IMR-90 (cell line): ENCODE measurements around the gene ZNF521. TPM values are rescaled to one million over a fixed set of nuclear protein-coding genes. Genes with fewer than 3 reads are reported as not detected.

Experiments
- ATAC-seq: fragments of 200-7000 bp; cut with Tn5 transposase; 2 replicates; pipeline ENCODE4 v1.9.1; 2020; ENCODE audit warnings: low read depth, mild to moderate bottlenecking, moderate library complexity
- BruUV-seq: library from RNA; stranded (reverse); fragments of 400-500 nt; replicated peaks from 2 replicates; lab custom pipeline; 2021; lab: Mats Ljungman, UMichigan
- CTCF ChIA-PET: fragments of 300-600 bp; formaldehyde crosslinking; extraction: SDS; loops from one replicate; lab custom pipeline; 2021; ENCODE audit warnings: antibody characterized with exemption; lab: Yijun Ruan, JAX
- POLR2A ChIA-PET: fragments of 300-600 bp; sonication (Branson Sonifier 250); formaldehyde crosslinking; loops from one replicate; lab custom pipeline; 2022; ENCODE audit warnings: antibody characterized with exemption; ENCODE audit not compliant: unreplicated experiment; lab: Charles Lee
- DNase-seq: peaks from one replicate; pipeline ENCODE4 v3.0.0; 2013
- H2AFZ ChIP-seq: replicated peaks from 2 replicates; pipeline ENCODE3; 2013; ENCODE audit warnings: low read length, mild to moderate bottlenecking; ENCODE audit not compliant: poor library complexity
- H2AK5ac ChIP-seq: 2 replicates; pipeline ENCODE4 v1.6.1; 2013; ENCODE audit warnings: low read depth, low read length, inconsistent platforms
- H2AK9ac ChIP-seq: replicated peaks from 2 replicates; pipeline ENCODE3; 2013; ENCODE audit warnings: mild to moderate bottlenecking, low read depth, low read length, moderate library complexity; ENCODE audit not compliant: poor library complexity
- H2BK120ac ChIP-seq: 2 replicates; pipeline ENCODE4 v1.6.1; 2013; ENCODE audit warnings: low read depth, low read length, inconsistent platforms
- H2BK15ac ChIP-seq: 3 replicates; pipeline ENCODE4 v1.6.1; 2013; ENCODE audit warnings: low read depth, low read length, inconsistent platforms
- H2BK20ac ChIP-seq: 2 replicates; pipeline ENCODE4 v1.6.1; 2013; ENCODE audit warnings: low read depth, mild to moderate bottlenecking, inconsistent platforms, low read length, moderate library complexity
- H2BK5ac ChIP-seq: 2 replicates; pipeline ENCODE4 v1.6.1; 2013; ENCODE audit warnings: mild to moderate bottlenecking, low read depth, low read length, inconsistent platforms; ENCODE audit not compliant: poor library complexity, severe bottlenecking
- H3K14ac ChIP-seq: replicated peaks from 2 replicates; pipeline ENCODE4 v1.6.1; 2013; ENCODE audit warnings: low read depth, low read length, inconsistent platforms
- H3K18ac ChIP-seq: 2 replicates; pipeline ENCODE4 v1.6.1; 2013; ENCODE audit warnings: low read depth, low read length, control low read depth
- H3K23ac ChIP-seq: 2 replicates; pipeline ENCODE4 v1.6.1; 2013; ENCODE audit warnings: low read depth, low read length, inconsistent platforms
- H3K27ac ChIP-seq: 2 replicates; pipeline ENCODE4 v1.5.1; 2013; ENCODE audit warnings: mild to moderate bottlenecking, control low read depth, low read length; ENCODE audit not compliant: insufficient read depth
- H3K27me3 ChIP-seq: 2 replicates; pipeline ENCODE4 v1.6.1; 2013; ENCODE audit warnings: low read length; ENCODE audit not compliant: control insufficient read depth, insufficient read depth
- H3K36me3 ChIP-seq: 2 replicates; pipeline ENCODE4 v1.6.1; 2013; ENCODE audit warnings: low read length, mixed read lengths; ENCODE audit not compliant: control insufficient read depth, insufficient read depth
- H3K4ac ChIP-seq: 2 replicates; pipeline ENCODE4 v1.6.1; 2013; ENCODE audit warnings: low read depth, low read length, inconsistent platforms
- H3K4me1 ChIP-seq: 2 replicates; pipeline ENCODE4 v1.6.1; 2013; ENCODE audit warnings: low read length, mixed read lengths; ENCODE audit not compliant: control insufficient read depth, insufficient read depth
- H3K4me2 ChIP-seq: 2 replicates; pipeline ENCODE4 v1.6.1; 2013; ENCODE audit warnings: low read depth, mild to moderate bottlenecking, control low read depth, low read length, moderate library complexity
- H3K4me3 ChIP-seq: 2 replicates; pipeline ENCODE4 v1.5.1; 2013; ENCODE audit warnings: low read depth, mild to moderate bottlenecking, control low read depth, low read length, moderate library complexity; ENCODE audit not compliant: insufficient read depth
- H3K56ac ChIP-seq: 2 replicates; pipeline ENCODE4 v1.6.1; 2013; ENCODE audit warnings: low read length, inconsistent platforms; ENCODE audit not compliant: insufficient read depth; ENCODE audit errors: extremely low read depth
- H3K79me1 ChIP-seq, 2 experiments: 2 replicates each; pipeline ENCODE4 v1.6.1; 2013; ENCODE audit warnings: low read length in 2 of 2, inconsistent platforms in 1 of 2, low read depth in 1 of 2
- H3K9ac ChIP-seq: 2 replicates; pipeline ENCODE4 v1.6.1; 2013; ENCODE audit warnings: low read depth, low read length, control low read depth
- H3K9me1 ChIP-seq: 2 replicates; pipeline ENCODE4 v1.6.1; 2013; ENCODE audit warnings: low read length, inconsistent platforms; ENCODE audit not compliant: insufficient read depth
- H3K9me3 ChIP-seq: 2 replicates; pipeline ENCODE4 v1.6.1; 2013; ENCODE audit warnings: low read length; ENCODE audit not compliant: control insufficient read depth, insufficient read depth
- H4K20me1 ChIP-seq: 2 replicates; pipeline ENCODE4 v1.6.1; 2013; ENCODE audit warnings: low read length, inconsistent platforms; ENCODE audit not compliant: insufficient read depth
- H4K5ac ChIP-seq: 2 replicates; pipeline ENCODE4 v1.6.1; 2013; ENCODE audit warnings: mild to moderate bottlenecking, low read depth, low read length, control low read depth
- H4K8ac ChIP-seq, 2 experiments: 2 replicates each; pipeline ENCODE4 v1.6.1; 2013; ENCODE audit warnings: low read depth in 2 of 2, low read length in 2 of 2, control low read depth in 1 of 2, inconsistent platforms in 1 of 2
- H4K91ac ChIP-seq: 2 replicates; pipeline ENCODE4 v1.6.1; 2013; ENCODE audit warnings: low read depth, low read length, inconsistent platforms; ENCODE audit not compliant: insufficient read depth
- BHLHE40 ChIP-seq: fragments of 150-350 bp; IDR thresholded peaks from 2 replicates; pipeline ENCODE4 v1.6.1; 2016; ENCODE audit warnings: mild to moderate bottlenecking, low read depth, low read length
- CEBPB ChIP-seq: IDR thresholded peaks from 2 replicates; pipeline ENCODE4 v1.6.1; 2012; ENCODE audit warnings: low read depth, low read length, improper control_type of control experiment
- MAFK ChIP-seq: IDR thresholded peaks from 2 replicates; pipeline ENCODE4 v1.6.1; 2012; ENCODE audit warnings: low read depth, low read length, improper control_type of control experiment
- MXI1 ChIP-seq: IDR thresholded peaks from 2 replicates; pipeline ENCODE4 v1.6.1; 2012; ENCODE audit warnings: low read depth, mild to moderate bottlenecking, low read length, moderate library complexity, borderline replicate concordance
- POLR2A ChIP-seq: IDR thresholded peaks from 2 replicates; pipeline ENCODE4 v1.6.1; 2012; ENCODE audit warnings: mild to moderate bottlenecking, low read depth, low read length
- RAD21 ChIP-seq: IDR thresholded peaks from 2 replicates; pipeline ENCODE4 v1.6.1; 2012; ENCODE audit warnings: low read length, improper control_type of control experiment
- RFX5 ChIP-seq: IDR thresholded peaks from 2 replicates; pipeline ENCODE4 v1.8.0; 2012; ENCODE audit warnings: low read depth, mild to moderate bottlenecking, low read length, moderate library complexity
- SMC3 ChIP-seq: fragments of 150-350 bp; IDR thresholded peaks from 2 replicates; pipeline ENCODE4 v1.6.1; 2016; ENCODE audit warnings: low read depth, mild to moderate bottlenecking, antibody characterized with exemption, low read length, moderate library complexity
- WGBS, 2 experiments: methylation state at CpG; one replicate each; pipeline versions ENCODE4 v1.1.5 to v1.1.7; 2013; ENCODE audit warnings: missing lambda C conversion rate in 2 of 2; ENCODE audit not compliant: insufficient read length in 1 of 2; ENCODE audit errors: extremely low coverage in 2 of 2; 5-methylcytosine and 5-hydroxymethylcytosine counted together
- dilution Hi-C: fragments of 300-500 bp; cut with HindIII; formaldehyde crosslinking; loops from one replicate; pipeline ENCODE4 v1.14.3; 2018; ENCODE audit warnings: low sequenced_read_pairs; ENCODE audit not compliant: unreplicated experiment
- in situ Hi-C: fragments of 300-500 bp; cut with MboI; formaldehyde crosslinking; loops from 3 replicates; pipeline ENCODE4 v1.14.3; 2019; ENCODE audit warnings: low sequenced_read_pairs, inconsistent platforms, mixed read lengths
- intact Hi-C: fragments of 100-400 bp; cut with micrococcal nuclease; formaldehyde crosslinking; loops from 2 replicates; pipeline ENCODE4 v1.10.0; 2022
- polyA plus RNA-seq, 3 experiments: library from polyadenylated mRNA; depleted of rRNA; stranded (reverse); fragments of >200 nt; gene quantifications; 2 replicates each; pipeline ENCODE4 v1.2.3, GENCODE V29; 2012; ENCODE audit warnings: low replicate concordance in 1 of 3
- total RNA-seq: library from RNA; depleted of rRNA; stranded (reverse); fragments of >200 nt; gene quantifications from 2 replicates; pipeline ENCODE4 v1.2.3, GENCODE V29; 2012
- TF ChIP-seq, protein P1 (sequence below): fragments of 150-350 bp; IDR thresholded peaks from 2 replicates; pipeline ENCODE4 v1.6.1; 2016; ENCODE audit warnings: low read depth, mild to moderate bottlenecking, low read length, moderate library complexity, borderline replicate concordance
- TF ChIP-seq, protein P2 (sequence below): conservative IDR thresholded peaks from 2 replicates; pipeline ENCODE4 v1.5.1; 2012; ENCODE audit warnings: mild to moderate bottlenecking, low read depth, low read length, improper control_type of control experiment

The ZNF521 gene
- total and polyA plus RNA-seq, 2 of the 4 experiments (the other 2 are of a cell fraction): 21.5 to 59.3 TPM

DNA sequence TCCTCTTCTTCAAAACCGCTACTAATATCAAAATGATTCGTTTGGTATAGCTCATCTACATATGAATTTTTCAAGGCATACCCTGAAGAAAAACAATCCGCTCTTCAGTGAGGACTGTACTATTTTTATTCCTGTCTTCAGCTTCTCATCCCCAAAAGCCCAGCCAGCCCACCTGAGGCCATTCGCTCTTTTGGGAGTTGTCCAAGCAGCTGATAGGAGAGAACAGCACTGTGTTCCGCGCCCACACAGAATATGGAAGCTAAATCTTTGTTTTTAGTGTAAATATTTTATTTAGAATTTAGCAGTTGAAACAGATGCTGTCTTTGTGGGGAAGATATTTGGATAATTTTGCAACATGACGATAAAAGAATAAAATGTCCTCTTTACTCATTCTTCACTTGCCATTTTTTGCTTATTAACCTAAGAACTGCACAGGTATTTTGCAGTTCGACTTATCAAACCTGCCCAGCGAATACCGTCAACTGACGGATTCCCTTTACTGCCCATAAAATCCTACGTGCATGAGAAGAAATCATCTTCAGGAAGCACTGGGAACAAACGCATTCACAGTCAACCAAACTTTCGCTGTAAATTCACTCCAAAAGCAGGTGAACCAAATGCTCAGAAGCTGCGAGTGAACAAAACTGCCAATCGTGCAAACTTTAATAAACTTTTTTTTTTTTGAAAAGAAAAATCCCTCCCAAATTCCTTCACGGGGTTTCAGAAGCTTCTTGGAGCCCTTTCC is 3.4 kb downstream of the ZNF521 start:
- Histone ChIP-seq H4K20me1 (peaks cover 6% of the 10 kb centered on the region; the same call in 1 of the 2 replicates), H2BK15ac (peak overlapping the region; percentile 1; the same call in 1 of the 3 replicates), H4K91ac (peak overlapping the region; percentile 57; the same call in 1 of the 2 replicates), H3K9me3 (no peaks in the 10 kb centered on the region), H3K4me2 (peak overlapping the region; percentile 88), H3K79me1 (peaks cover 19 to 25% of the 10 kb centered on the region in 2 experiments), H3K14ac (peak overlapping the region; percentile 93), H4K8ac (peak overlapping the region; percentile 72 to 77; a peak in 3 of 4 replicates), H3K36me3 (no peaks in the 10 kb centered on the region), H3K23ac (peak overlapping the region; percentile 90), H2AK9ac (no peak overlapping the region), H3K27me3 (no peaks in the 10 kb centered on the region), H2AFZ (peak overlapping the region; percentile 72), H3K4me1 (peaks cover 4% of the 10 kb centered on the region; the same call in 1 of the 2 replicates), H3K4me3 (peak overlapping the region; percentile 97), H3K9me1 (no peaks in the 10 kb centered on the region), H3K18ac (peak overlapping the region; percentile 43), H2AK5ac (no peak overlapping the region; the same call in 1 of the 2 replicates), H2BK5ac (peak overlapping the region; percentile 94), H3K4ac (peak overlapping the region; percentile 73), H3K9ac (peak overlapping the region; percentile 85), H3K27ac (peak overlapping the region; percentile 95), H4K5ac (no peak overlapping the region; the same call in 1 of the 2 replicates), H2BK20ac (peak overlapping the region; percentile 27; the same call in 1 of the 2 replicates), H3K56ac (peak overlapping the region; percentile 67; the same call in 1 of the 2 replicates), H2BK120ac (peak overlapping the region; percentile 48)
- DNase-seq (no peak), ATAC-seq (no peak)
- CTCF ChIA-PET: interaction anchor here (0.6 kb wide), 2 partner anchors 117 to 519 kb away, joined by 6 to 10 read pairs; no protein-coding TSS in a partner anchor
- WGBS, 2 experiments: 52% methylated on average over 4 of the region's 17 CpGs; no CpG with 5 or more reads in 1 of the 2 experiments
- intact Hi-C loops (loop anchor here (1.0 to 2.0 kb wide), 2 partner anchors 50 to 183 kb away; no protein-coding TSS in a partner anchor), dilution Hi-C loops (no loop called here), in situ Hi-C loops (no loop called here)
- BruUV-seq: no TSS peak
- POLR2A ChIA-PET: interaction anchor here (0.6 kb wide), 1 partner anchor 94 kb away, joined by 6 read pairs; no protein-coding TSS in a partner anchor
- TF ChIP-seq, protein P1, sequence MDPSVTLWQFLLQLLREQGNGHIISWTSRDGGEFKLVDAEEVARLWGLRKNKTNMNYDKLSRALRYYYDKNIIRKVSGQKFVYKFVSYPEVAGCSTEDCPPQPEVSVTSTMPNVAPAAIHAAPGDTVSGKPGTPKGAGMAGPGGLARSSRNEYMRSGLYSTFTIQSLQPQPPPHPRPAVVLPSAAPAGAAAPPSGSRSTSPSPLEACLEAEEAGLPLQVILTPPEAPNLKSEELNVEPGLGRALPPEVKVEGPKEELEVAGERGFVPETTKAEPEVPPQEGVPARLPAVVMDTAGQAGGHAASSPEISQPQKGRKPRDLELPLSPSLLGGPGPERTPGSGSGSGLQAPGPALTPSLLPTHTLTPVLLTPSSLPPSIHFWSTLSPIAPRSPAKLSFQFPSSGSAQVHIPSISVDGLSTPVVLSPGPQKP: no peak
- TF ChIP-seq MXI1 (no peak), MAFK (no peak), POLR2A (no peak), SMC3 (no peak), RFX5 (no peak), RAD21 (no peak), CEBPB (no peak), BHLHE40 (no peak)
- TF ChIP-seq, protein P2, sequence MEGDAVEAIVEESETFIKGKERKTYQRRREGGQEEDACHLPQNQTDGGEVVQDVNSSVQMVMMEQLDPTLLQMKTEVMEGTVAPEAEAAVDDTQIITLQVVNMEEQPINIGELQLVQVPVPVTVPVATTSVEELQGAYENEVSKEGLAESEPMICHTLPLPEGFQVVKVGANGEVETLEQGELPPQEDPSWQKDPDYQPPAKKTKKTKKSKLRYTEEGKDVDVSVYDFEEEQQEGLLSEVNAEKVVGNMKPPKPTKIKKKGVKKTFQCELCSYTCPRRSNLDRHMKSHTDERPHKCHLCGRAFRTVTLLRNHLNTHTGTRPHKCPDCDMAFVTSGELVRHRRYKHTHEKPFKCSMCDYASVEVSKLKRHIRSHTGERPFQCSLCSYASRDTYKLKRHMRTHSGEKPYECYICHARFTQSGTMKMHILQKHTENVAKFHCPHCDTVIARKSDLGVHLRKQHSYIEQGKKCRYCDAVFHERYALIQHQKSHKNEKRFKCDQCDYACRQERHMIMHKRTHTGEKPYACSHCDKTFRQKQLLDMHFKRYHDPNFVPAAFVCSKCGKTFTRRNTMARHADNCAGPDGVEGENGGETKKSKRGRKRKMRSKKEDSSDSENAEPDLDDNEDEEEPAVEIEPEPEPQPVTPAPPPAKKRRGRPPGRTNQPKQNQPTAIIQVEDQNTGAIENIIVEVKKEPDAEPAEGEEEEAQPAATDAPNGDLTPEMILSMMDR: no peak
